Gastrocnemius medialis (tissue), 4 donors: Measurements from ENCODE around the gene PRKCA. TPM values are rescaled to one million over a fixed set of nuclear protein-coding genes. Genes with fewer than 3 reads are reported as not detected.

Source experiments
- ATAC-seq, 2 donors: fragments of 150-250 bp; one replicate each; pipeline ENCODE4 v1.9.1; 2016
- DNase-seq, 2 donors: peaks; one replicate each; pipeline ENCODE4 v3.0.0-alpha.2; 2019
- H3K27ac ChIP-seq, 4 donors: fragments of 200-600 bp; sonication (generic); 1 replicate in 1 of 4; 2 replicates in 3 of 4; pipeline ENCODE4 v1.5.1; 2016 to 2018; ENCODE audit warnings: mild to moderate bottlenecking in 2 of 4, moderate library complexity in 1 of 4
- H3K27me3 ChIP-seq, 3 donors: fragments of 200-600 bp; sonication (generic) in 2 of 3; 1 replicate in 1 of 3; 2 replicates in 2 of 3; pipeline versions ENCODE4 v1.5.1 to v1.6.0; 2016 to 2019; ENCODE audit warnings: mild to moderate bottlenecking in 1 of 3, moderate library complexity in 1 of 3
- H3K36me3 ChIP-seq, 2 donors: fragments of 200-600 bp; sonication (generic) in 1 of 2; one replicate each; pipeline ENCODE4 v1.5.1; 2017 to 2018
- H3K4me1 ChIP-seq, 2 donors: fragments of 200-600 bp; sonication (generic) in 1 of 2; one replicate each; pipeline ENCODE4 v1.5.1; 2016 to 2017; ENCODE audit warnings: mild to moderate bottlenecking in 2 of 2
- H3K4me3 ChIP-seq, 4 donors: fragments of 200-600 bp; sonication (generic) in 3 of 4; 1 replicate in 1 of 4; 2 replicates in 3 of 4; pipeline ENCODE4 v1.5.1; 2016 to 2019; ENCODE audit warnings: mild to moderate bottlenecking in 2 of 4
- H3K9me3 ChIP-seq, 3 donors: fragments of 200-600 bp; sonication (generic) in 2 of 3; 1 replicate in 1 of 3; 2 replicates in 2 of 3; pipeline ENCODE4 v1.5.1; 2016 to 2019
- POLR2A ChIP-seq, 2 donors: fragments of 450-650 bp; IDR thresholded peaks; one replicate each; pipeline ENCODE4 v1.6.1; 2017; ENCODE audit warnings: antibody characterized with exemption in 2 of 2, mild to moderate bottlenecking in 2 of 2, moderate library complexity in 2 of 2
- in situ Hi-C, 4 donors: fragments of 200-750 bp; cut with MboI; loops; one replicate each; pipeline versions ENCODE4 v1.15.0 to v1.8.0; 2017; ENCODE audit warnings: low sequenced_read_pairs in 4 of 4
- intact Hi-C: fragments of 100-400 bp; cut with DNase I; formaldehyde crosslinking; loops from one replicate; pipeline ENCODE4 v1.15.1; 2023; ENCODE audit warnings: low total_unique reads
- total RNA-seq, 4 donors: library from RNA; depleted of rRNA; stranded (reverse); fragments of >200 nt; gene quantifications; one replicate each; pipeline versions ENCODE4 v1.1.0 to v1.2.3, GENCODE V29; 2016
- TF ChIP-seq, protein P1 (sequence below), 5 experiments: fragments of 450-650 bp in 3 of 5; fragments of 200-600 bp in 2 of 5; sonication (generic) in 2 of 5; IDR thresholded peaks in 4 of 5; conservative IDR thresholded peaks in 1 of 5; 1 replicate in 4 of 5; 2 replicates in 1 of 5; pipeline ENCODE4 v1.5.1; 2016 to 2019; ENCODE audit warnings: antibody characterized with exemption in 5 of 5, mild to moderate bottlenecking in 3 of 5, moderate library complexity in 3 of 5

PRKCA gene
- total RNA-seq, 4 donors from 2014 or later, result 7.6 to 16.8 (median 11.1) TPM

DNA sequence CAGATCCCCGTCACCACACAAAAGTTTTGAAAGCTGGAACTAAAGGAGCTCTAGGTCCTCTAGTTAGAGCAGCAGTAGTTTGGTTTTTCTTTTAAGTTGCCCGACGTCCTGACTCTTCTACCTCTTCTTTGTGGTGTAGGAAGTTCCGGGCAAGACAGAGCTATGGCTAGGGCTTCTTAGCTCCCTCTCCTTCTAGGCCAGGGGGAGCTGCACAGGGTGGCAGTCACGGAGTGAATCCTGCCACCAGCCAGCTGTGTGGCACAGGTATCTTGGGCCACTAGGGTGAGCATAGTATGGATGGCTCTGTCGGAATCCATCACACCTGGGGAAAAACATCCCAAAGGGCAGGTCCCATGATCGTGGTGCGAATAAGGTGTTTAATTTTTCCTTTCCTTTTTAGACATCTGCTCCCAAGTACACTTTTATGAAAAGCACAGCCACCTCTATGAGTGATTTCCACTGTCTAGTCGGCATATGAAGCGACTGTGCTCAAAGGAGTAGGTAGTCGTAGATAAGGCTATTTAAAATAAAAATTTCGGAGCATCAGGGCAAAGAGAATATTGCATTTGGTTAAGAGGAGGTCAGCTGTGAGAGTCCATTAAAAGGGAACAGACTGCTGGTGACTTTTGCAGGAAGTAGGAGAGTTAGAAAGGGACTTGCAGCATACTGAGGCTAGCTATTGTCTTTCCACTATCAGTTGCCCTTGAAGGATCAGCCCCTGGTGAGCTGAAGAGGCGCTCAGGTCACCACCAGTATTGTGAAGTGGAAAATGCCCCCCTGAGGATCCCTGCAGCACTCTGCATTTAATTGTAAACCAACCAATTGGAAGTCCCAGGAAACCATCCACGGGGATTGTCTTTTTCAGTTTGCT is 2.1 kb downstream of the PRKCA start:
- in situ Hi-C loops (loop anchor here in 1 of 4 donors (10.0 kb wide), 1 partner anchor 60 kb away; no protein-coding TSS in a partner anchor), intact Hi-C loops (loop anchor here (5.0 kb wide), 2 partner anchors 218 to 1688 kb away; no protein-coding TSS in a partner anchor)
- Histone ChIP-seq H3K27ac (peak overlapping the region; percentile 87 to 92 (median 88)), H3K4me3 (peak overlapping the region in 3 of 4 donors; percentile 17 to 88 (median 72)), H3K36me3 (no peaks in the 10 kb centered on the region), H3K4me1 (peaks cover 20 to 23% of the 10 kb centered on the region in 2 donors), H3K27me3 (no peaks in the 10 kb centered on the region), H3K9me3 (no peaks in the 10 kb centered on the region)
- no peak for ATAC-seq
- TF ChIP-seq POLR2A (IDR thresholded peaks at IDR 0.05), result no peak
- TF ChIP-seq, protein P1, sequence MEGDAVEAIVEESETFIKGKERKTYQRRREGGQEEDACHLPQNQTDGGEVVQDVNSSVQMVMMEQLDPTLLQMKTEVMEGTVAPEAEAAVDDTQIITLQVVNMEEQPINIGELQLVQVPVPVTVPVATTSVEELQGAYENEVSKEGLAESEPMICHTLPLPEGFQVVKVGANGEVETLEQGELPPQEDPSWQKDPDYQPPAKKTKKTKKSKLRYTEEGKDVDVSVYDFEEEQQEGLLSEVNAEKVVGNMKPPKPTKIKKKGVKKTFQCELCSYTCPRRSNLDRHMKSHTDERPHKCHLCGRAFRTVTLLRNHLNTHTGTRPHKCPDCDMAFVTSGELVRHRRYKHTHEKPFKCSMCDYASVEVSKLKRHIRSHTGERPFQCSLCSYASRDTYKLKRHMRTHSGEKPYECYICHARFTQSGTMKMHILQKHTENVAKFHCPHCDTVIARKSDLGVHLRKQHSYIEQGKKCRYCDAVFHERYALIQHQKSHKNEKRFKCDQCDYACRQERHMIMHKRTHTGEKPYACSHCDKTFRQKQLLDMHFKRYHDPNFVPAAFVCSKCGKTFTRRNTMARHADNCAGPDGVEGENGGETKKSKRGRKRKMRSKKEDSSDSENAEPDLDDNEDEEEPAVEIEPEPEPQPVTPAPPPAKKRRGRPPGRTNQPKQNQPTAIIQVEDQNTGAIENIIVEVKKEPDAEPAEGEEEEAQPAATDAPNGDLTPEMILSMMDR (IDR thresholded peaks at IDR 0.05 in 4 of 5, conservative IDR thresholded peaks at IDR 0.05 in 1 of 5), result no peak
- no peak for DNase-seq

DNA sequence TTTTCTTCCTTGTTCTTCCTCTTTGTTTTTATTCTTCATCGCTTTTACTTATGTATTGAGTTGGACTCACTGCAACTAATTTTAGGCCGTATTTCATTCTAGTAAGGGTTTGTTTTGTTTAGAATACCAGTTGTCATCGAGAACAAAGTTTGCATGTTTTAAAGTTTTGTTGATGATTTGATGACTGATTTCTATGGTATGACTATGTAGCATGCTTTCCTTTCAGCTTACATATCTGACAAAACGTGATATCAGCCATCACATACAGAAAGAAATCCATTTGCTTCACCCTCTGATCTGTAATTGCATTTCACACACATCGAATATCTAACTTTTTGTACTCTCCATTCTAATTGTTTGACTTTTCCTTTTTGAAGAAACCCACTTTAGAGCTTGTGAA is 4.0 kb downstream of the PRKCA start:
- in situ Hi-C loops, result loop anchor here in 1 of 4 donors (10.0 kb wide), 1 partner anchor 58 kb away; no protein-coding TSS in a partner anchor
- TF ChIP-seq, protein P1 (IDR thresholded peaks at IDR 0.05 in 4 of 5, conservative IDR thresholded peaks at IDR 0.05 in 1 of 5), result no peak
- no peak for TF ChIP-seq POLR2A (IDR thresholded peaks at IDR 0.05)
- peaks cover 25 to 30% of the 10 kb centered on the region in 2 donors for H3K4me1 ChIP-seq
- ATAC-seq (no peak), DNase-seq (no peak)
- no peak overlapping the region for H3K27ac ChIP-seq
- H3K36me3 ChIP-seq, result no peaks in the 10 kb centered on the region
- intact Hi-C loops, result no loop called here
- H3K4me3 ChIP-seq, result no peak overlapping the region
- no peaks in the 10 kb centered on the region for H3K27me3 ChIP-seq
- H3K9me3 ChIP-seq, result no peaks in the 10 kb centered on the region

DNA sequence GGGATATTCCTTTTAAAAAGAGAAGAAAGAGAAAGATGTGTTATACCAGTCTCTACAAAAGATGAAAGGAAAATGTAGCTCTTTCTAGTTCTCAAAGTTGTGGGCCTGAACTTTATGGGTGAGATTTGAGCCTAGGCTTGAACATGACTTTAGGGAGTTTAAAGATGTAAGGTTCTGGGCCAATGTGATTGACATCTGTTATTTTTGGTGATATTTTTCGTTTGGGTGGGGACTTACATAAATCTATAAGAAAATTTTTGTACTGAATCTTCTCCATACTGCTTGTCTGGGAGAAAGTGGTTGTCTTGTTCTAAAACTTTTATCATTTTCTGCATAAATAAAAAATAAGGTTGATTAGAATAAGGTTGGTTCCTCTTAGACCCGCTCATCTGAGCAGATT is 4.8 kb downstream of the PRKCA start:
- Histone ChIP-seq H3K9me3 (no peaks in the 10 kb centered on the region), H3K4me3 (no peak overlapping the region), H3K27ac (no peak overlapping the region), H3K27me3 (no peaks in the 10 kb centered on the region), H3K4me1 (peaks cover 21 to 25% of the 10 kb centered on the region in 2 donors), H3K36me3 (no peaks in the 10 kb centered on the region)
- DNase-seq (no peak), ATAC-seq (no peak)
- TF ChIP-seq POLR2A (IDR thresholded peaks at IDR 0.05), result no peak
- TF ChIP-seq, protein P1 (IDR thresholded peaks at IDR 0.05 in 4 of 5, conservative IDR thresholded peaks at IDR 0.05 in 1 of 5), result no peak
- in situ Hi-C loops, result loop anchor here in 1 of 4 donors (10.0 kb wide), 1 partner anchor 58 kb away; no protein-coding TSS in a partner anchor
- intact Hi-C loops, result no loop called here

DNA sequence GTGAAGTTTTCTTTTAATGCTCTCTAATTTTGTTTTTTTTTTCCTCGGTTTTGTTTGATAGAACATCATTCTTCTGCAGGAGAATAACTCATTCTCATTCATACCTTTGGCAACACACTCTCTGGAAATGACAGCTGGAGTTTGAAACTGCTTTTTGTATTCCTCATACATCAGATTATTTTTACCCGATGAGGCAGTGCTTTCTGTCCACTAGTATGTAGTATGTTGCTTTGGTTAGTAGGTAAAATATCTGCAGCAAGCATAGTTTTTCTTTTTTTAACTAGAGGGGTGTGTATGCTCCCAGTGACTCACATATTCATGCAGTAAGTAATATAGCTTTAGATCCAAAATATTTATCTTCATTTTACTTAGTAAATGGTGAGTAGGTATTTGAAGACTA is 6.4 kb downstream of the PRKCA start:
- Histone ChIP-seq H3K27ac (no peak overlapping the region), H3K4me1 (peaks cover 27 to 28% of the 10 kb centered on the region in 2 donors), H3K36me3 (no peaks in the 10 kb centered on the region), H3K27me3 (no peaks in the 10 kb centered on the region), H3K9me3 (no peaks in the 10 kb centered on the region), H3K4me3 (no peak overlapping the region)
- intact Hi-C loops (no loop called here), in situ Hi-C loops (loop anchor here in 1 of 4 donors (10.0 kb wide), 1 partner anchor 56 kb away; no protein-coding TSS in a partner anchor)
- no peak for ATAC-seq
- TF ChIP-seq POLR2A (IDR thresholded peaks at IDR 0.05), result no peak
- TF ChIP-seq, protein P1 (IDR thresholded peaks at IDR 0.05 in 4 of 5, conservative IDR thresholded peaks at IDR 0.05 in 1 of 5), result no peak
- no peak for DNase-seq
